Activated T-cell treated with anti-CD3 and anti-CD28 coated beads for 48 hours (primary cell): ENCODE results near the gene P2RX3.
"Not testable (repeated sequence)": the region's sequence is repeated elsewhere in the genome, so short reads cannot be mapped to it uniquely, and the experiment has no call there.

Source experiments
- DNase-seq: peaks from one replicate; pipeline ENCODE4 v3.0.0-alpha.2; 2020; ENCODE audit warnings: low read depth

The P2RX3 gene

DNA sequence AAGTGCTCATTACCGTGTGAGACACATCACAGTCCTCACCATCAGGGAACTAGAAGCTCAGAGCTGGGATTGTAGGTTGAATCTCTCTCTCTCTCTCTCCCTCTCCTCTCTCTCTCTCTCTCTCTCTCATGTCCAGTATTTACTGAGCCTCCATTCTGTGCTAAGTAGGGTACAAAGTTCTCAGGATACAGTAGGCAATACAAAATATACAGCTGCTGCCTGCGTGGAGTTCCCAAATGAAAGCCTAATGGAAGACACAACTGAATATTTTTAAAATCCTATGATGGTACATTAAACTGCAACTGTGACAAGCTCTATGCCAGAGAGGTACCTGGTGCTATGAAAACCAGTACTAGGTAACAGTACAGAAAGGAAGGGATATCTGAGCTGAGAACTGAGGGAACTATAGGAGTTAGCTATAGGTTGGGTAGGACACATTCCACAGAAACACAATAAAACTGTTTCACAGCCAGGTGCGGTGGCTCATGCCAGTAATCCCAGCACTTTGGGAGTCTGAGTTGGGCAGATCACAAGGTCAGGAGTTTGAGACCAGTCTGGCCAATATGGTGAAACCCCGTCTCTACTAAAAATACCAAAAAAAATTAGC, 61.9 kb downstream of the P2RX3 start:
- no peak for DNase-seq

DNA sequence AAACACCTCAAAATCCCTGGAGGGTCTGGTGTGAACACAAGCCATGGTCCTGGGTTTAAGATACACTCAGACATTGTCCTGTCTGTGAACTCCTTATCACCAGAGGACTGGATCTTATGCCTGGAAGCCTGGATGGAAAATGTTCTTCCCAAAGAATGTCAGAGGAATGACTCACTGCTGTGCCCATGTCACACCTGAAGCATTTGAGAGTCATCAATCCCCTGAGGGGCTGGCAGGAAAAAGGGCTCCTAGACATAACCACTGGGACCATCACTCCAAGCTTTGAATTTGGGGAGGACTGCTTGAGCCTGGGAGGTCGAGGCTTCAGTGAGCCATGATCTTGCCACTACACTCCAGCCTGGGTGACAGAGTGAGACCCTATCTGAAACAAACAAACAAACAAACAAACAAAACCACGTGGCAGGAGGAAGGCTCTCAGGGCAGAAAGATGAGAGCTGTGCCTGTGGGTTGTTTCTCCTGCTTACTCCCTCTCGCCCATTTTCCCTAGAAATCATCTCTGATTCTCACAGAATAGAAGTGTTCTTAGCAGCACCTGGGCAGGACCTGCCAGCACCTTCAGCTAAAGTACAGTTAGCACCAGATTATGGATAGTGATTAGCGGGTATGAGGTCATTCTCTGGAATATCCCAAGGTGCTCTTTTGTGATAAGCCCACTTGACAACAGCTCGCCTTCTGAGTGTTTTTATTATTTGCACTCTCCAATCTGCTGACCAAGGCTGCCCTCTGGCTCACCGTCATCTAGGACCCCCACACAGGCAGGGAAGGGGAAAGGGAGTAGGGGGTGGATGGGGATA, 64.2 kb downstream of the P2RX3 start:
- DNase-seq = no peak

DNA sequence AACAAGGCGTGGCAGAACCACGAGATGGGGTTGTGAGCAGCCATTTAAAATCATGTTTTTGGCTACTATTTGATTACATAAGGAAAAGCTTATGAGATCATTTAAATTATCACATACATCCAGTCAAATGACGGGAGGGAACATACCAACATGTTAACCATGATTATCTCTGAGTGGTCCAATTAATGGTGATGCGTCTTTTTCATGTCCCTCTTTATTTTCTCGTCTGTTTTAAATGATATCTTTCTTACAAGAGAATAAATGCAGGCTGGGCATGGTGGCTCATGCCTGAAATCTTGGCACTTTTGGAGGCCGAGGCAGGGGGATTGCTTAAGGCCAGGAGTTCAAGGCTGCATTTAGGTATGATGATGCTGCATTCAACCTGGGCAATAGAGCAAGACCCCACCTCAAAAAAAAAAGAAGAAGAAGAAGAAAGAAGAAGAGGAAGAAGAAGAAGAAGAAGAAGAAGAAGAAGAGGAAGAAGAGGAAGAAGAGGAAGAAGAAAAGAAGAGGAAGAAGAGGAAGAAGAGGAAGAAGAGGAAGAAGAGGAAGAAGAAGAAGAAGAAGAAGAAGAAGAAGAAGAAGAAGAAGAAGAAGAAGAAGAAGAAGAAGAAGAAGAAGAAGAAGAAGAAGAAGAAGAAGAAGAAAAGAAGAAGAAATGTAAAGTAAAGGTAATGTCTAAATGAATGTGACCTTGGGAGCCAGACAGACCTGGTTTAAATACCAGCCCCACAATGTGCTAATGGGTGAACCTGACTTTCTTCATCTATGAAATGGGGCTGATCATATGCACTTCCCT, 65.0 kb downstream of the P2RX3 start:
- DNase-seq = not testable (repeated sequence)

DNA sequence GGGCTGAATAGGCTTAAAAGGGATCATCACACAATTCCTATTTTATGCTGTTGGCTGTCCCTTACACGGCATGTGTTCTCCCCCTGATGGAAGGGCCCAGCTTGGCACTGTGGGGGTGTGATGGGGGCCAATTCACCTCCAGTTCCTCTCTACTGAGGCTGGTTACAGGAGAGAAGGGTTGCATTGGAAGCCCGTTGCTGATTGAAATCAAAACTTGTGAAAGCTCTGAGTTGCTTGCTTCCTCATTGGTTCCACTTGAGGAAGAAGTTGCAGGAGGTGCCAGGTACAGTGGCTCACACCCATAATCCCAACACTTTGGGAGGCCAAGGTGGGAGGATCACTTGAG, 65.6 kb downstream of the P2RX3 start:
- no peak for DNase-seq

DNA sequence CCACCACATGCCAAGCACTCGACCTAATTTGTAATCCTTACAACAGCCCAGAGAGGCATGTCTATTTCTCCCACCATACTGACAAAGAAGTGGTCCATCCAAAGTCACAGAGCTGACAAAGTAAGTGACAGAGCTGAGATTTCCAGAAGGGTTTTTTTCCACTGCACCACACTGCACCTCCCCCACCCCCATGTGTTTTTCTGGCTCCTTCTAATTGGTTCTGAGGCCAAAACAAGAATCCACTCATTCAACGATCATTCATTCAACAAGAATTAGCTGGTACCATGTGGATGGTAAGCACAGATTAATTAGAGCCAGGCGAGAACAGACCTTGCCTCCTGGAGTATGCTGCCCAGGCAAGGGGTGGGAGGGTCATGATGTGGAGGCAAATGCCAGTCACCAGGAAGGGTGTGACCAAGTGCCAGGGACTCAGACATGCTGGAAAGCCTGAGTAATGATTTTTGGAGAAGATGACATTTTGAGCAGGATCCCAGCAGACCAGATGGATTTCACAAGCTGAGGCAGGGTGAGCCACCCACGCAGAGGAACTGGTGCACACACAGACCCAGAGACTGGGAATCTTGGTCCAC, 67.2 kb downstream of the P2RX3 start:
- DNase-seq = no peak

DNA sequence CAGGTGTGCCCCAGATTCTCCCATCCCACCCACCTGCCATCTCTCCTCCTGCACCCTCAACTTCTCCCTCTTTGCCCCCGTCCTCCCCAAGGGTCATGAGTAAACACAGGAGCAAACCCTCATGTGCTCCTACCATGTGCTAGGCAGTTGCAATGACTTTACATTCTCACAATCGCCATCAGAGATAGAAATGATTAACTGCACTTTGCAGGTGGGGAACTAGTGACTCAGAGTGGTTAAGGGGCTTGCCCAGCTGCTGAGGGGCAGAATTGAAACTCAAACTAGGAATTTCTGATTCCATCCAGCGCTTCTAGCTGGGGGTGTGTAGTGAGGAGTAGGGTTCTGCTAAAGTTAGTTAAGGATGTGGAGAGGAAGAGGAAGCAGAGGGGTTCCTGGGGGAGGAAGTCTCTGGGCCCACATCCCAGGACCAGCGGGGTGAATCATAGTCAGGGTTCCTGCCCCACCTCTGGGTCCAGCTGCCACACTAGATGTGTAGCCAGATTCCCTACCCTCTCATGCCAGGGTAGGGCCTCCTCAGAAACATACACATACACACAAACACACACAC, 68.3 kb downstream of the P2RX3 start:
- DNase-seq = peak; percentile 31

DNA sequence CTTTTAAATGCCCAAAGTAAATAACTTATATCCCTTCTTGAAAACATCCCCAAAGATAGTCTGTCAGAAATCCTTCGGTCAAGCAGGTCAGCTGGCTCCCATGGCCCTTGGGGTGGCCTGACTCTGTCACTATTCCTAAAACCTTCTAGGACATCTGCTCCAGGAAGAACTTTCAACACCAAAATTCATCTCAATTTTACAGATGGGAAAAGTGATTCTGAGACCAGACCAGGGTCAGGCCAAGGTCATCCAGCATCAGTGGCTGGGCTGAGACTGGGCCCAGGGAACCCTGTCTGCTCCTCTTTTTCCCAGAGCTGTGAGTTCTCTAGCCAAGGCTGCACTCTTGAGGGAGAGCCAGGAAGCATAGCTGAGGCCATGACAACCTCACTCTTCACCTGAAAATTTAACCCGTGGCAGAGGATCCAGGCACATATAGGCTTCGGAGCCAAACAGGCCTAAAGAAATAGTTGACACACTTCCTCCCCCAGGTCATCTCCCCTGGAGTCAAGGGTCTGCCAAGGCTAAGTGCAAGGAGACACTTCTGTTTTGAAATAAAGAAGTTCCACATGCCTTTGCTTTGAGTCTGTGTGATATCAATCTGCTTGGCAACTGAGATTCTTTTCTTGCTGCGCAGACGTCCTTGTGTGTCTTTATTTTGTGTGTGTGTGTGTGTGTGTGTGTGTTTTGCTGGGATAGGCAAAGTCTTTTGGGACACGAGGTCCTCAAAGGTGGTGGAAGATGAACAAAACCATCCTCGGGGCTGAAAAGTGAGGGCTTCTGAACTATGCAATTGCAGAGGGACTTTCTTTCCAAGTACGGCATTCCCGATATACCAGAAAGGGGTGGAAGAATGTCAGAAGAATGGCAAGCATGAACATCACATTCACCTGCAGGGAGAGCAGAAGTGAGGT, 69.1 kb downstream of the P2RX3 start:
- DNase-seq = no peak

DNA sequence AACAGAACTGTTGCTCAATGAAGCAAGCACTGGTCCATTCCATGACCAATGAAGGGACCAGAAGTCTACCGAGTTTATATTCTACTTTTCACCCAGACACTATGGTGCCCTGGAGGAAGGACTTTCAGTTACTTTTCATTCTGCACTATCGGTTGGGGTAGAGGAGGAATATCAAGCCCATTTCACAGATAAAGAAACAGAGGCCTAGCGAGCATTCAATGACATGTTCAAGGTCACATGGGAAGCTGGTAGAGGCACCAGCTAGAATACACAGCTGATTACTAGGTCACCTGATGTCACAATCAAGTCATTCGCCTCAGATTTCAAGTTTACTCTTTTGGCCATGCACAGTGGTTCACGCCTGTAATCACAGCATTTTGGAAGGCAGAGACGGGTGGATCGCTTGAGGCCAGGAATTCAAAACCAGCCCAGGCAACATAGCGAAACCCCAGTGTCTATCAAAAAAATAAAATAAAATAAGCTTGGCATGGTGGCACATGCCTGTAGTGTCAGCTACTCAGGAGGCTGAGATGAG, 69.9 kb downstream of the P2RX3 start:
- no peak for DNase-seq

DNA sequence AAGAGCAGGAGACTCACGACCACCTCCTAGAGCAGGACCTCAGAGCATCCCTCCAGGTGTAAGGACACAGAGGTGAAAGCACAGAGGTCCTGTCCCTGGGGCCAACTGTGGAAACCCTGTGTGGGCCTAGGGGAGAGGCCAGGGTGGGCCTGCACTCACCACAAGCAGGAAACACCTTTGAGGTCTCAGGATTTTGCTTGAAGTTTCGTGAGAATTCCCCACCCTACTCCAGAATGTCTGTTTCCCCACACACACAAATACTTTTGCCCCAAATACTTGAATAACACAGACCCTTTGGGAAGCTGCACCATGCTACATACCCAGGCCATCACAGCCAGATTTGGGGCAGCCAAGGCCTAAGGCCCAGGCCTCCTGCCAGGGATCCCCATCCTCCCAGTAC, 70.6 kb downstream of the P2RX3 start:
- DNase-seq = no peak

DNA sequence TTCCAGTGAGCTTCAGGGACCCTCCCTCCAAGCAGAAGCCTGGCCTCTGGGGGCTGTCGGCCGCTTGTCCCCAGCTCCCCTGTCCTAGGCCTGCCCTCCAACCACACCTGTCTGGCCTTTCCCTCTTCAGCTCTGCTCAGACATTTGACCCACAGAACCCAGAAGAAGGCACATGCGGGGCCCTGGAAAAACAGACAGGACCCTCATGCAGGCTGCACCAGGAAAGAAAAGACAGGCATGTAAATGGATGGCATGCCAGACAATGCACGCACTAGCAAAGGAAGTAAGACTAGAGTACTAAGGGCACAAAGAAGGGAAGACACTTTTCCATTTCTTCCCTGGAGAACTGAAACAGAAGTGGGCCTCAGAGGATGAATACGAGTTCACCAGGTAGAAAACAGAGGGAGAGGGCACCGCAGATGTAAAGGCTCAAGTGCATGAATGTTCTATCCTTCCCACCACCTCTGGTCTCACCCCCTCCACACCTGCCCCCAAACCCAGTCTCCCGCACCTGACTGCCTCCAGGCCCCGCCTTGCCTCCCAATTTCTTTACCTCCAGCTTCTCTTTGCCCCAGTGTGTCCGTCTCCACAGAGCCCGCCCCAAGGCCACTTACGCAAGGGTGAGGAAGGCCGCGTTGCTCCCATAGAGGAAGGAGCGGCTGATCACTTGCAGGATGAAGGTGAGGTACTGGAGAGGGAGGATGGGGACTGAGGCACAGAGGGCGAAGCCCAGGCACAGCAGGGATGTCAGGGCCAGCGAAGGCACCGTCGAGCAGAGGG, 71.4 kb downstream of the P2RX3 start:
- no peak for DNase-seq

DNA sequence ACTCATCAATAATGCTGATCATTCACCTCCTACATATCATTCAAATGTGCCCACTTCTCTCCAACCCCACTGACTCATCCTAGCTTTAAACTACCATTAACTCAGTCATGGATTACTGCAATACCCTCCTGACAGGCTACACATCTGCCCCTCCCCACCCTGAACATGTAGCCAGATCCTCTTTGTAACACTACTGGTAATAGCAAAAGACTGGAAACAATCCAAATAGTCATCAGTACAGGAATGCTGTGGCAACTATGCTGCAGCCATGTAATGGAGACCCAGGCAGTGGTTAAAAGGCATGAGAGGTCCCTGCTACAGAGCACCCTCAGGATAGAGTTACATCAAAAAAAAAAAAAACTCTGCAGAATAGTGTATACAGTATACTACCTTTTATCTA, 72.1 kb downstream of the P2RX3 start:
- no peak for DNase-seq

DNA sequence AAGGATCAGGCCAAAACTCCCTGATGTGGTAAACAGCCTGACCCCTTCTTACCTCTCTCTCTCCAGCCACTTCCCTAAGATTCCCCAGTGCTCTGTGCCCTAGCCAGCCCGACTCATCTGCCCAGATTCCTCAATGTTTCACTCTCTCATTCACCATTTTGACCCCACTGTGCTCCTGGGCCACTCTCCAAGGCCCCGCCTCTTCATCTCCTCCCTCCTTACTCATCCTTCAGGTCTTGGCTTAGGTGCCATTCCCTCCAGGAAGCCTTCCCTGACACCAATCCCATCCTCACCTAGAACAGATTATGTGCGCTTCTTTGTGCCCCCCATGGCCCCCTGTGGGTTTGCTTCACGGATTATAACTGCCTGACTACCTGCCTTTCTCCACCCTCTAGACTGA, 75.5 kb downstream of the P2RX3 start:
- DNase-seq = no peak

DNA sequence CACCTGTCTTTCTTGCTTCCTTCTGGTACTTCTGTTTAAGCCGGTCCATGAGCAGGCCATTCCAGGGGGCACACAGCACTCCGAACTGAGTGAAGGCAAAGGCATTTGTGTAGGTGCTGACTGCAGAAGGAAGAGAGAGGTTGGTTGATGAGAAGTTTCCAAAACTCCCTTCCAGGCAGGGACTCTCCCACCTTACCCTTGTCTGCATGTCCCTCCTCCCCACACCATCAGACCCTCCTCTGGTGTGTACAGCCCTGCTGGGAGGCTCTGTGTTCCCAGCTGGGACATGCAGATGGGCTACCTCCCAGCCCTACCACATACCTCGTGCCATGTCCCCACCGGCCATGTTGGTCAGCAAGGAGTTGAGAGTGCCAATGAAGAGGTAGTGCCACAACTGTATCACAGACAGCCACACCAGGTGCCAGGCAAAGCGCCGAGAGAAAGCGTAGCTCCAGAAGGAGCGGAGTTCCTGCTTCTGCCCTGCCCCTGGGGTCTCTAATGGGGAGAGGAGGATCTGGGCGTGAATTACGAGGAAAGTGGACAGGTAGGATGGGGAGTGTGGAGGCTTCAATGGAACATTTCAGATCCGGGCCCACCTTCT, 76.6 kb downstream of the P2RX3 start:
- no peak for DNase-seq

DNA sequence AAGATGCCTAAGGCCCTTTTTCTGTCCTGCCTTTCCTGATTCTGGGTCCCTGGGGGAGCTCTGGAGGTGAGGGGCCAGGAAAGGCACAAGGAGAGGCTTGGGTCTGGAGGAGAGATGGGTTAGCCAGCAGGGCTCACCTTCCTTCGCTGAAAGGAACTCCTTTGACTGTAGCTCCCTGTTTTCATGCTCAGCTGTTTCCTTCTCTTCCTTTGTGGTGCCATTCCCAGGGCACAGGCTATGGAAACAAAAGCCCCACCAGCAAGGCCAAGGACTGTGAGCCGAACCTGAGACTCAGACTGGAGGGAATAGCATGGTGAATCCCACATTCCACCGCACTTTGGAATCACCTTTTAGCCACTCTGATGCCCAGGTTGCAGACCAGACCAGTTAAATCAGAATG, 78.3 kb downstream of the P2RX3 start:
- no peak for DNase-seq

DNA sequence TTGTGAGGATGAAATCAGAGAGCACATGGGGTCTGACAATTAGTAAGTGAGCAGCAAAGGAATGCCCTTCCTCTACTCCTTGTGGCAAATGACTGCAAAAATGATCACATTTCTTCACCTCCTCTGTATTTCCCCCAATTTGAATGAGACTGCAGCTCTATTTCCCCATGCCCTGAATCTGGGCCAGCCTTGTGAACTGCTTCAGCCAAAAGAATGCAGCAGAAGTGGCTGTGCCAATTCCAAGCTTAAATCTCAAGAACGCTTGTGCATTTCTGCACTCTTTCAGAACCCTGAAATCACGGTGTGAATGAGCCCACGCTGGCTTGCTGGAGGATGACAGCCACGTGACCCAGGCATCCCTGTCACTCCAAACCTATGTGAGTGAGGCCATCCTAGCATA, 78.9 kb downstream of the P2RX3 start:
- no peak for DNase-seq

DNA sequence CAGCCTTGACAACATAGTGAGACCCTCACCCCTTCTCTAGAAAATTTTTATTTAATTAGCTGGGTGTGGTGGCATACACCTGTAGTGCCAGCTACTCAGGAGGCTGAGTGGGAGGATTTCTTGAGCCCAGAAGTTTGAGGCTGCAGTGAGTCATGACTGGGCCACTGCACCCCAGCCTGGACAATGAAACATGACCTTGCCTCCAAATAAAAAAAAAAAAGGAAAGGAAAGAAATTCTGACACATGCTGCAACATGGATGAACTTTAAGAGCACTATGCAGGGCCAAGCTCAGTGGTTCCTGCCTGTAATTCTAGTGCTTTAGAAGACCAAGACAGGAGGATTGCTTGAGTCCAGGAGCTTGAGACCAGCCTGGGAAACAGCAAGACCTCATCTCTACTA, 80.0 kb downstream of the P2RX3 start:
- no peak for DNase-seq

DNA sequence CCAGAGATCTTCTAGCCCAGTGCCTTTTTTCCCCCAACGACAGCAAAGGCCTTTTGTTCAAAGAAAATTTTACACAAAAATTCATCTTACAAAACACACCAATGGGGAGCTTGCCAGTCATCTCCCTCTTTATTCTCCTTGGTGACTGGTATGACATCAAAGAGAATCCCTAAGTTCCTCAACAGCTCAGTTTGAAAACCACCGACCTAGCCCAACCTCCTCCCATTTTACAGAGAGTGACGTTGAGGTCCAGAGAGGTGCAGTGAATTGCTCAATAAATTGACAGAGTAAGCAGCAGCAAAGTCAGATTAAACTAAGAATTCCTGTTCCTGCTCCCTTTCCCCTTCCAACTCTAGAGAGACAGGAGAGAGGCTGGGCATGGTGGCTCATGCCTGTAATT, 81.0 kb downstream of the P2RX3 start:
- DNase-seq = no peak

DNA sequence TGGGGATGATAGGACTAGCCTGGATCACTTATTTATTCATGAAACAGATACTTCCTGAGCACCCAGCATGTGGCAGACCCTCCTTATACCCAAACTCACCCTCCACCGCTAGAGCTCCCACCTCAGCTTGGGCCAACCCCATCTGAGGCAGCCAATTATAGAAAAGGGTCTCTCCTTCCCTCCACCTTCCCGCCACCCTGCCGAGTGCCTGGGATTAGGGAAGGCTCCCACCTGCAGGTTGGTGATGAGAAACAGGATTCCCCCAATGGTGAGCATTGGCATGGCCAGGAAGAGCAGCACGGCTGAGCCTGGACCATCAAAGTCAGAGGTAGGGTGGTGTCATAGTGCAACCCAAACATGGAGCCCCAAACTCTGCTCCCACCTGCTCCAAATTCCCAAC, 82.9 kb downstream of the P2RX3 start:
- DNase-seq = no peak

DNA sequence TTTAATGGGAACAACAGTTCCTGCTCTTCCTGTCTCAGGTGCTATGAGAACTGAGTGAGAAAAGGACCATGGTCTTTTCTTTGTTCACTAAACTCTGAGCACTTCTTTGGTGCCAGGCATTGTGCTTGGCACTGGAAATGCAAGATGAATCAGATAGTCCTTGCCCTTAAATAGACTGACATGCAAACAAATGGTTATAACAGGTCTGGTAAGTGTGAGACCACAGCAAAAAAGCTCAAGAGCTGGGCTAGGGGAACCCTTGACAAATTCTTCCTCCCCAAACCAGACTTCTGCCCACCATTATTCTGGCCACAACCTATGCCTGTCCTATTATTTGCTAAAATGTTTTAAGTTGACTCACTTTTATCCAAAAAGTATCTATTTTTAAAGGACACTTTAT, 83.7 kb downstream of the P2RX3 start:
- DNase-seq = no peak
